CD14-positive monocyte (primary cell): ENCODE data around the gene VEPH1. TPM values are rescaled to one million over a fixed set of nuclear protein-coding genes. Genes with fewer than 3 reads are reported as not detected.
A peak's percentile ranks its signal among the peaks of the same experiment; 100 is the strongest.

ENCODE experiments used
- DNase-seq, 3 donors: peaks; one replicate each; pipeline ENCODE4 v3.0.0-alpha.2; 2011 to 2022
- H2AFZ ChIP-seq: 2 replicates; pipeline ENCODE4 v1.6.0; 2012; ENCODE audit warnings: mild to moderate bottlenecking, low read depth, low read length, inconsistent platforms; ENCODE audit not compliant: insufficient read depth, poor library complexity, severe bottlenecking
- H3K27ac ChIP-seq, 2 donors: 1 replicate in 1 of 2; 2 replicates in 1 of 2; pipeline ENCODE4 v1.5.1; 2012 to 2013; ENCODE audit warnings: low read length in 2 of 2, control low read depth in 1 of 2, inconsistent platforms in 1 of 2, low read depth in 1 of 2, mild to moderate bottlenecking in 1 of 2
- H3K27me3 ChIP-seq, 2 donors: one replicate each; pipeline versions ENCODE4 v1.6.0 to v1.6.1; 2011 to 2013; ENCODE audit warnings: low read length in 2 of 2; ENCODE audit not compliant: control insufficient read depth in 2 of 2, insufficient read depth in 2 of 2
- H3K36me3 ChIP-seq, 2 donors: replicated peaks in 1 of 2; 1 replicate in 1 of 2; 2 replicates in 1 of 2; pipeline versions ENCODE4 v1.5.1 to v1.6.1; 2012 to 2013; ENCODE audit warnings: low read length in 2 of 2, control low read depth in 1 of 2, inconsistent platforms in 1 of 2, mild to moderate bottlenecking in 1 of 2; ENCODE audit not compliant: insufficient read depth in 2 of 2, control insufficient read depth in 1 of 2
- H3K4me1 ChIP-seq, 2 donors: 1 replicate in 1 of 2; 2 replicates in 1 of 2; pipeline versions ENCODE4 v1.5.1 to v1.6.1; 2012 to 2013; ENCODE audit warnings: low read length in 2 of 2, control low read depth in 1 of 2, inconsistent platforms in 1 of 2, mild to moderate bottlenecking in 1 of 2, moderate library complexity in 1 of 2; ENCODE audit not compliant: insufficient read depth in 2 of 2, control insufficient read depth in 1 of 2
- H3K4me2 ChIP-seq: replicated peaks from 2 replicates; pipeline ENCODE3; 2012; ENCODE audit warnings: low read length, moderate library complexity, mild to moderate bottlenecking; ENCODE audit not compliant: poor library complexity, severe bottlenecking; ENCODE audit errors: extremely low read depth
- H3K4me3 ChIP-seq, 3 experiments: fragments of 200-600 bp in 1 of 3; sonication (generic) in 1 of 3; replicated peaks in 1 of 3; 1 replicate in 2 of 3; 2 replicates in 1 of 3; pipeline ENCODE4 v1.5.1; 2011 to 2013; ENCODE audit warnings: low read length in 3 of 3, mild to moderate bottlenecking in 3 of 3, control low read depth in 2 of 3, low read depth in 2 of 3, inconsistent platforms in 1 of 3, moderate library complexity in 1 of 3
- H3K79me2 ChIP-seq: 2 replicates; pipeline ENCODE4 v1.6.0; 2012; ENCODE audit warnings: mild to moderate bottlenecking, control low read depth, inconsistent platforms, low read length, moderate library complexity; ENCODE audit not compliant: insufficient read depth
- H3K9ac ChIP-seq: 2 replicates; pipeline ENCODE4 v1.6.0; 2017; ENCODE audit warnings: low read length, mild to moderate bottlenecking; ENCODE audit not compliant: insufficient read depth, poor library complexity, severe bottlenecking
- H3K9me3 ChIP-seq, 2 donors: replicated peaks in 1 of 2; 1 replicate in 1 of 2; 2 replicates in 1 of 2; pipeline versions ENCODE4 v1.5.1 to v1.6.1; 2012 to 2013; ENCODE audit warnings: low read length in 2 of 2, control low read depth in 1 of 2; ENCODE audit not compliant: control insufficient read depth in 1 of 2, insufficient read depth in 1 of 2
- H4K20me1 ChIP-seq: 2 replicates; pipeline ENCODE4 v1.6.0; 2012; ENCODE audit warnings: mild to moderate bottlenecking, low read length, control low read depth, moderate library complexity; ENCODE audit not compliant: insufficient read depth
- H3K27ac Mint-ChIP-seq, 7 donors: one replicate each; pipeline ENCODE4 v1.8.0; 2020; ENCODE audit warnings: mild to moderate bottlenecking in 7 of 7, mixed read lengths in 7 of 7, moderate library complexity in 6 of 7, inconsistent platforms in 2 of 7
- H3K27me3 Mint-ChIP-seq, 3 donors: one replicate each; pipeline ENCODE4 v1.8.0; 2021 to 2022; ENCODE audit warnings: low read depth in 3 of 3, mild to moderate bottlenecking in 3 of 3, mixed read lengths in 3 of 3, moderate library complexity in 3 of 3, inconsistent platforms in 1 of 3
- H3K36me3 Mint-ChIP-seq, 2 donors: one replicate each; pipeline ENCODE4 v1.8.0; 2020; ENCODE audit warnings: mixed read lengths in 2 of 2, inconsistent platforms in 1 of 2, mild to moderate bottlenecking in 1 of 2
- H3K4me1 Mint-ChIP-seq: one replicate; pipeline ENCODE4 v1.8.0; 2020; ENCODE audit warnings: mild to moderate bottlenecking, mixed read lengths
- H3K4me3 Mint-ChIP-seq, 2 donors: one replicate each; pipeline ENCODE4 v1.8.0; 2020; ENCODE audit warnings: mild to moderate bottlenecking in 2 of 2, mixed read lengths in 2 of 2, moderate library complexity in 1 of 2
- H3K9me3 Mint-ChIP-seq, 7 donors: one replicate each; pipeline ENCODE4 v1.8.0; 2020 to 2022; ENCODE audit warnings: mixed read lengths in 7 of 7, mild to moderate bottlenecking in 6 of 7, moderate library complexity in 6 of 7, inconsistent platforms in 2 of 7
- WGBS: methylation state at CpG from one replicate; pipeline ENCODE4 v1.1.5; 2013; ENCODE audit warnings: missing lambda C conversion rate; ENCODE audit not compliant: insufficient coverage; 5-methylcytosine and 5-hydroxymethylcytosine counted together
- intact Hi-C, 2 donors: fragments of 100-400 bp; cut with micrococcal nuclease; formaldehyde crosslinking; loops; one replicate each; pipeline versions ENCODE4 v1.15.0 to v1.15.1; 2023
- polyA plus RNA-seq, 3 donors: library from polyadenylated mRNA; depleted of rRNA in 1 of 3; unstranded in 2 of 3; stranded (reverse) in 1 of 3; fragments of 300-500 nt in 2 of 3; fragments of >200 nt in 1 of 3; fragmentation: Illumina TruSeq in 2 of 3; gene quantifications; 1 replicate in 2 of 3; 2 replicates in 1 of 3; pipeline ENCODE4 v1.2.3, GENCODE V29; 2012 to 2021
- TF ChIP-seq, protein P1 (sequence below): fragments of 200-600 bp; IDR thresholded peaks from one replicate; pipeline ENCODE4 v1.8.0; 2022; ENCODE audit warnings: antibody characterized with exemption, mild to moderate bottlenecking

VEPH1 gene
- polyA plus RNA-seq, 3 donors = 0.44 TPM; not detected in 2

- H3K9me3 Mint-ChIP-seq = no peaks in the 10 kb centered on the region
- H3K27ac Mint-ChIP-seq = peak overlapping the region in 1 of 7 donors; percentile 68
- Histone ChIP-seq H2AFZ (no peak overlapping the region), H3K27me3 (no peaks in the 10 kb centered on the region), H3K79me2 (no peaks in the 10 kb centered on the region), H3K9me3 (no peaks in the 10 kb centered on the region), H4K20me1 (no peaks in the 10 kb centered on the region), H3K36me3 (no peaks in the 10 kb centered on the region), H3K9ac (no peak overlapping the region), H3K4me1 (no peaks in the 10 kb centered on the region), H3K4me2 (no peak overlapping the region), H3K4me3 (no peak overlapping the region), H3K27ac (no peak overlapping the region)
- peaks cover 0 to 2% (median 0%) of the 10 kb centered on the region in 3 donors for H3K27me3 Mint-ChIP-seq
- no peak for DNase-seq
- peaks cover 14% of the 10 kb centered on the region for H3K4me1 Mint-ChIP-seq
- no peaks in the 10 kb centered on the region for H3K36me3 Mint-ChIP-seq
- intact Hi-C loops = no loop called here
- TF ChIP-seq, protein P1, sequence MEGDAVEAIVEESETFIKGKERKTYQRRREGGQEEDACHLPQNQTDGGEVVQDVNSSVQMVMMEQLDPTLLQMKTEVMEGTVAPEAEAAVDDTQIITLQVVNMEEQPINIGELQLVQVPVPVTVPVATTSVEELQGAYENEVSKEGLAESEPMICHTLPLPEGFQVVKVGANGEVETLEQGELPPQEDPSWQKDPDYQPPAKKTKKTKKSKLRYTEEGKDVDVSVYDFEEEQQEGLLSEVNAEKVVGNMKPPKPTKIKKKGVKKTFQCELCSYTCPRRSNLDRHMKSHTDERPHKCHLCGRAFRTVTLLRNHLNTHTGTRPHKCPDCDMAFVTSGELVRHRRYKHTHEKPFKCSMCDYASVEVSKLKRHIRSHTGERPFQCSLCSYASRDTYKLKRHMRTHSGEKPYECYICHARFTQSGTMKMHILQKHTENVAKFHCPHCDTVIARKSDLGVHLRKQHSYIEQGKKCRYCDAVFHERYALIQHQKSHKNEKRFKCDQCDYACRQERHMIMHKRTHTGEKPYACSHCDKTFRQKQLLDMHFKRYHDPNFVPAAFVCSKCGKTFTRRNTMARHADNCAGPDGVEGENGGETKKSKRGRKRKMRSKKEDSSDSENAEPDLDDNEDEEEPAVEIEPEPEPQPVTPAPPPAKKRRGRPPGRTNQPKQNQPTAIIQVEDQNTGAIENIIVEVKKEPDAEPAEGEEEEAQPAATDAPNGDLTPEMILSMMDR = no peak
- H3K4me3 Mint-ChIP-seq = no peak overlapping the region
- 93% methylated on average over 2 of the region's 4 CpGs for WGBS
Observed at GRCh38 chr3:157285141-157285540, 218.1 kb downstream of the VEPH1 start.

DNA sequence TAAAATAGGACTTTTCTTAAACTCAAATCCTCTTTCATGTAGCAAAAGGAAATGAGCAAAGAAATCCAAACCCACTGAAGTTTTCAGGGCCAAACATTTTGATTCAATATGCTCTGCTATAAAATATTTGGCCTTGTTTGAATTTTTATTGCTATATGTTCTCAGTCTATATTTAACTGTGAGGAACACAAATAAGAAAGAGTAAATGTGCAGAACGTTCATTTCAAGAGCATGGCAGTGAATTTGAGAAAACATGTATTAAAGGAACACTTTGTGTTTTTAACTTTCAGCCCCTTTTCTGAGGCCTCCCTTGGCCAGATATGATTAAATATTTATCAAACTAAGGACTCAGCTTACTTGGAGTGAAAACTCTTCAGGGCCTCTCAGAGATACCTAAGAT is 218.5 kb downstream of the VEPH1 start:
- no CpG with 5 or more reads among the region's 1 CpG for WGBS
- no peak overlapping the region for H3K27ac ChIP-seq
- no peaks in the 10 kb centered on the region for H4K20me1 ChIP-seq
- H3K36me3 ChIP-seq = no peaks in the 10 kb centered on the region
- no peak overlapping the region for H3K9ac ChIP-seq
- Mint-ChIP-seq H3K4me1 (peaks cover 14% of the 10 kb centered on the region), H3K4me3 (no peak overlapping the region), H3K27ac (no peak overlapping the region), H3K27me3 (peaks cover 0 to 2% (median 0%) of the 10 kb centered on the region in 3 donors), H3K9me3 (no peaks in the 10 kb centered on the region), H3K36me3 (no peaks in the 10 kb centered on the region)
- no peaks in the 10 kb centered on the region for H3K79me2 ChIP-seq
- intact Hi-C loops = no loop called here
- no peak for DNase-seq
- H3K4me1 ChIP-seq = no peaks in the 10 kb centered on the region
- H3K27me3 ChIP-seq = no peaks in the 10 kb centered on the region
- TF ChIP-seq, protein P1 = no peak
- no peak overlapping the region for H2AFZ ChIP-seq
- H3K4me2 ChIP-seq = no peak overlapping the region
- H3K4me3 ChIP-seq = no peak overlapping the region
- no peaks in the 10 kb centered on the region for H3K9me3 ChIP-seq
